Measurements from ENCODE around the gene NBL1.

The NBL1 gene

DNA sequence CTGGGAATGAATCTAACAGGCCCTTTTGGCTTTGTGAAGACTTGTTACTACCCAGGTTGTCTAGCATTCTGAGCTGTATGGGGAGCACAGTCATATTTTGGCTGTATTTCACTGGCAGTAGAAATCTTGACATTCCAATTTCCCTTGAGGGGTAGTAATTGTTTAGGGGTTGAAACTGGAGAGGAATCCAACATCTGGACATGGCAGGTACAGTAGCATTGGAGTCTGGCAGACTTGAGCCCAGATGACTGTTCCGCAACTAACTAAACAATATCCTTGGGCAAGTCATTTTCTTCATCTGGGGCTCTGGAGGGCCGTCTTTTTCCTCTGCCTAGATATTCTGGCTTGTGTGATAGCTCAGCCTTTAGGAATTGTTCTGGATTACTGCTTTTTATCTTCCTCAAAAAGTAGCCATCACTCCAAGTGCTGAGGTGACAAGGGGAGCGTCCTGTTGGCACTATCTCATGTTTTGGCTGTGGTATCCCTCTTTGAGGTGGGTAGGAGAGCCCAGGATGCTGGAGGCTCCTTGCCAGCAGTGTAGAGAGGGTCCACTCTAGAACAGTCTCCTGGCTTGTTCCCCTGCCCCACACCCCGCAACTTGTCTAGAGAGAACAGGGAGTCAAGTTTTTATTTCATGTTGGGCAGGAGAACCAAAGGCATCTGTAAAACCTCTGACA is 22.7 kb upstream of the NBL1 start:
- no peak overlapping the region for H3K4me3 ChIP-seq (ENCODE audit: insufficient read depth, low read length, poor library complexity, severe bottlenecking)
- TF ChIP-seq, protein P1, sequence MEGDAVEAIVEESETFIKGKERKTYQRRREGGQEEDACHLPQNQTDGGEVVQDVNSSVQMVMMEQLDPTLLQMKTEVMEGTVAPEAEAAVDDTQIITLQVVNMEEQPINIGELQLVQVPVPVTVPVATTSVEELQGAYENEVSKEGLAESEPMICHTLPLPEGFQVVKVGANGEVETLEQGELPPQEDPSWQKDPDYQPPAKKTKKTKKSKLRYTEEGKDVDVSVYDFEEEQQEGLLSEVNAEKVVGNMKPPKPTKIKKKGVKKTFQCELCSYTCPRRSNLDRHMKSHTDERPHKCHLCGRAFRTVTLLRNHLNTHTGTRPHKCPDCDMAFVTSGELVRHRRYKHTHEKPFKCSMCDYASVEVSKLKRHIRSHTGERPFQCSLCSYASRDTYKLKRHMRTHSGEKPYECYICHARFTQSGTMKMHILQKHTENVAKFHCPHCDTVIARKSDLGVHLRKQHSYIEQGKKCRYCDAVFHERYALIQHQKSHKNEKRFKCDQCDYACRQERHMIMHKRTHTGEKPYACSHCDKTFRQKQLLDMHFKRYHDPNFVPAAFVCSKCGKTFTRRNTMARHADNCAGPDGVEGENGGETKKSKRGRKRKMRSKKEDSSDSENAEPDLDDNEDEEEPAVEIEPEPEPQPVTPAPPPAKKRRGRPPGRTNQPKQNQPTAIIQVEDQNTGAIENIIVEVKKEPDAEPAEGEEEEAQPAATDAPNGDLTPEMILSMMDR (IDR thresholded peaks at IDR 0.05; ENCODE audit: insufficient read depth, low read length, poor library complexity, severe bottlenecking) = no peak
- no peak for TF ChIP-seq EZH2phosphoT487 (conservative IDR thresholded peaks at IDR 0.05; ENCODE audit: low read length)
- no peak overlapping the region for H3K4me2 ChIP-seq (ENCODE audit: low read depth, low read length, poor library complexity, severe bottlenecking)
- H2AFZ ChIP-seq (ENCODE audit: low read depth, low read length, severe bottlenecking) = no peak overlapping the region
- H3K27ac ChIP-seq (ENCODE audit: low read depth, low read length) = no peak overlapping the region
- peaks cover 6% of the 10 kb centered on the region; the same call in 1 of the 2 replicates for H3K36me3 ChIP-seq (ENCODE audit: low read length)
- H4K20me1 ChIP-seq (ENCODE audit: low read depth, low read length) = no peaks in the 10 kb centered on the region; the same call in 1 of the 2 replicates
- no peaks in the 10 kb centered on the region; the same call in 1 of the 2 replicates for H3F3A ChIP-seq (ENCODE audit: insufficient read depth)
- H3K79me2 ChIP-seq (ENCODE audit: insufficient read depth, low read length) = peaks cover 46% of the 10 kb centered on the region
- no peaks in the 10 kb centered on the region for H3K27me3 ChIP-seq (ENCODE audit: low read length)
- no peaks in the 10 kb centered on the region for H3K9me2 ChIP-seq (replicated peaks; ENCODE audit: insufficient read depth, low read length)
- H3K9ac ChIP-seq (ENCODE audit: low read length) = no peak overlapping the region
- no peaks in the 10 kb centered on the region for H3K9me3 ChIP-seq (ENCODE audit: insufficient read depth, low read length)

DNA sequence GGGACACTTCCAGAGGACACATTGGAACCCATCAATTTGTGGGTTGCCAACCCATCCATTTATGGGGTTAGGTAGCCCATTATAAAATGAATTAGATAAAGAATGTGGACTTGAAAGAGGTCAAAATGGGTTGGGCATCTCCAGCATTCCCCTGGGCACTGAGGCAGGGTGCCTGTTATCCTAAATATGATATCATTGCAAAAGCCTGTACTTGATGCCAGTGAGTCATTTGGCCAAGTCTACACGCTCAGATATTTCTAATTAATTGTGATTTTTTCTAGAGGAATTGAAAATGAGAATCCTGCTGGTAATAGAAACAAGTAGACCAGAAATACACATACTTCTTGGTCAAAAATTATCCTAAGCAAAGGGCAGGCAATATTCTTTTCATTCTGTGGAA is 21.9 kb upstream of the NBL1 start:
- TF ChIP-seq, protein P1 (IDR thresholded peaks at IDR 0.05; ENCODE audit: insufficient read depth, low read length, poor library complexity, severe bottlenecking) = no peak
- no peak for TF ChIP-seq EZH2phosphoT487 (conservative IDR thresholded peaks at IDR 0.05; ENCODE audit: low read length)
- Histone ChIP-seq H3K27me3 (ENCODE audit: low read length) (no peaks in the 10 kb centered on the region), H3K4me2 (ENCODE audit: low read depth, low read length, poor library complexity, severe bottlenecking) (no peak overlapping the region), H3F3A (ENCODE audit: insufficient read depth) (no peaks in the 10 kb centered on the region), H4K20me1 (ENCODE audit: low read depth, low read length) (no peaks in the 10 kb centered on the region), H3K79me2 (ENCODE audit: insufficient read depth, low read length) (peaks cover 41% of the 10 kb centered on the region), H3K9ac (ENCODE audit: low read length) (no peak overlapping the region), H3K27ac (ENCODE audit: low read depth, low read length) (no peak overlapping the region), H3K9me2 (replicated peaks; ENCODE audit: insufficient read depth, low read length) (no peaks in the 10 kb centered on the region), H2AFZ (ENCODE audit: low read depth, low read length, severe bottlenecking) (no peak overlapping the region), H3K9me3 (ENCODE audit: insufficient read depth, low read length) (no peaks in the 10 kb centered on the region), H3K4me3 (ENCODE audit: insufficient read depth, low read length, poor library complexity, severe bottlenecking) (no peak overlapping the region), H3K36me3 (ENCODE audit: low read length) (peaks cover 5% of the 10 kb centered on the region; the same call in 1 of the 2 replicates)

DNA sequence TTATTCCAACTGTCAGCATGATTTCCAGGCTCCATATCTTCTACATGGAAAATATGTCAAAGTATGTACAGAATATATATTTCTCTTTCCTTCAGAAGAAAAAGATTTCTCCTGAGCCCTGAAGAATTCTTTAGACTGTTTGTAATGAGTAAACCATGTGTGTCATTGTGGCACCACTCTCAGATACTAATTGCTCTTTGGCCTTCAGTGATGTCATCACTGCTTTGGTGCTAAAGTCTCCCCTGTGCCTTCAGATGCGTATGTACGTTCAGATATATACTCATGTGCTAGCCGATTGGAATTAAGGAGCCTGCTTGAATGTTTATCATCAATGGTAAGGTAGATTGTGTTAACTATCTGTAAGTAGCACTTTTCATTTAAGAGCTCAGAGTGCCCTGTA is 20.6 kb upstream of the NBL1 start:
- H3K79me2 ChIP-seq (ENCODE audit: insufficient read depth, low read length) = peaks cover 33% of the 10 kb centered on the region
- no peaks in the 10 kb centered on the region for H3K9me2 ChIP-seq (replicated peaks; ENCODE audit: insufficient read depth, low read length)
- TF ChIP-seq EZH2phosphoT487 (conservative IDR thresholded peaks at IDR 0.05; ENCODE audit: low read length) = no peak
- TF ChIP-seq, protein P1 (IDR thresholded peaks at IDR 0.05; ENCODE audit: insufficient read depth, low read length, poor library complexity, severe bottlenecking) = no peak
- H3K9ac ChIP-seq (ENCODE audit: low read length) = no peak overlapping the region
- no peaks in the 10 kb centered on the region for H3F3A ChIP-seq (ENCODE audit: insufficient read depth)
- no peaks in the 10 kb centered on the region for H4K20me1 ChIP-seq (ENCODE audit: low read depth, low read length)
- no peaks in the 10 kb centered on the region for H3K36me3 ChIP-seq (ENCODE audit: low read length)
- H3K4me2 ChIP-seq (ENCODE audit: low read depth, low read length, poor library complexity, severe bottlenecking) = no peak overlapping the region
- H3K27me3 ChIP-seq (ENCODE audit: low read length) = no peaks in the 10 kb centered on the region
- H3K27ac ChIP-seq (ENCODE audit: low read depth, low read length) = no peak overlapping the region
- H3K9me3 ChIP-seq (ENCODE audit: insufficient read depth, low read length) = no peaks in the 10 kb centered on the region
- H3K4me3 ChIP-seq (ENCODE audit: insufficient read depth, low read length, poor library complexity, severe bottlenecking) = no peak overlapping the region
- no peak overlapping the region for H2AFZ ChIP-seq (ENCODE audit: low read depth, low read length, severe bottlenecking)
